ENCODE measurements around the gene MRPL53.

Gene MRPL53

GRCh38 chr2:74499267-74499939, 26.9 kb upstream of the MRPL53 start, which contains the start of gene LBX2:
TSS of gene LBX2 (minus strand) at chr2:74499603. CDS start at chr2:74499537, 66 bp downstream.
- H3K27me3 ChIP-seq (ENCODE audit: control insufficient read depth, insufficient read depth, low read length), result peaks cover 32% of the 10 kb centered on the region
- H3K4me1 ChIP-seq (ENCODE audit: control insufficient read depth, insufficient read depth, low read length), result peaks cover 11% of the 10 kb centered on the region
- H3K27ac ChIP-seq (ENCODE audit: low read depth, low read length), result no peak within 1 kb of the TSS

GRCh38 chr2:74498500-74499266, 26.2 kb upstream of the MRPL53 start:
- Histone ChIP-seq H3K27me3 (ENCODE audit: control insufficient read depth, insufficient read depth, low read length) (peaks cover 27% of the 10 kb centered on the region), H3K27ac (ENCODE audit: low read depth, low read length) (no peak overlapping the region), H3K4me1 (ENCODE audit: control insufficient read depth, insufficient read depth, low read length) (peaks cover 11% of the 10 kb centered on the region), H3K4me3 (ENCODE audit: low read length) (peak overlapping the region; percentile 68), H3K9ac (ENCODE audit: low read length) (no peak overlapping the region), H3K36me3 (ENCODE audit: control insufficient read depth, insufficient read depth, low read length) (peaks cover 5% of the 10 kb centered on the region)

More at GRCh38 chr2:74499267-74499939, 26.9 kb upstream of the MRPL53 start, which contains the start of gene LBX2:
- H3K36me3 ChIP-seq (ENCODE audit: control insufficient read depth, insufficient read depth, low read length), result no peaks in the 10 kb centered on the region
- H3K9ac ChIP-seq (ENCODE audit: low read length), result no peak within 1 kb of the TSS
- peak within 1 kb of the TSS; percentile 68 for H3K4me3 ChIP-seq (ENCODE audit: low read length)

- Histone ChIP-seq H3K36me3 (ENCODE audit: control insufficient read depth, insufficient read depth, low read length) (peaks cover 8% of the 10 kb centered on the region), H3K27ac (ENCODE audit: low read depth, low read length) (no peak overlapping the region), H3K4me3 (ENCODE audit: low read length) (peak overlapping the region; percentile 68), H3K27me3 (ENCODE audit: control insufficient read depth, insufficient read depth, low read length) (peaks cover 27% of the 10 kb centered on the region), H3K9ac (ENCODE audit: low read length) (peak overlapping the region; percentile 36), H3K4me1 (ENCODE audit: control insufficient read depth, insufficient read depth, low read length) (peaks cover 11% of the 10 kb centered on the region)
Observed at GRCh38 chr2:74497777-74498499, 25.5 kb upstream of the MRPL53 start.

- Histone ChIP-seq H3K27ac (ENCODE audit: low read depth, low read length) (no peak overlapping the region), H3K4me3 (ENCODE audit: low read length) (peak overlapping the region; percentile 68), H3K36me3 (ENCODE audit: control insufficient read depth, insufficient read depth, low read length) (peaks cover 14% of the 10 kb centered on the region), H3K27me3 (ENCODE audit: control insufficient read depth, insufficient read depth, low read length) (peaks cover 26% of the 10 kb centered on the region), H3K9ac (ENCODE audit: low read length) (no peak overlapping the region), H3K4me1 (ENCODE audit: control insufficient read depth, insufficient read depth, low read length) (peaks cover 8% of the 10 kb centered on the region)
Observed at GRCh38 chr2:74496997-74497776, 24.7 kb upstream of the MRPL53 start.

GRCh38 chr2:74495440-74495839, 23.0 kb upstream of the MRPL53 start:
- Histone ChIP-seq H3K27me3 (ENCODE audit: control insufficient read depth, insufficient read depth, low read length) (peaks cover 23% of the 10 kb centered on the region), H3K9ac (ENCODE audit: low read length) (no peak overlapping the region), H3K4me3 (ENCODE audit: low read length) (no peak overlapping the region), H3K36me3 (ENCODE audit: control insufficient read depth, insufficient read depth, low read length) (peaks cover 27% of the 10 kb centered on the region), H3K4me1 (ENCODE audit: control insufficient read depth, insufficient read depth, low read length) (peaks cover 8% of the 10 kb centered on the region), H3K27ac (ENCODE audit: low read depth, low read length) (no peak overlapping the region)

- Histone ChIP-seq H3K27me3 (ENCODE audit: control insufficient read depth, insufficient read depth, low read length) (peaks cover 10% of the 10 kb centered on the region), H3K27ac (ENCODE audit: low read depth, low read length) (no peak overlapping the region), H3K4me3 (ENCODE audit: low read length) (no peak overlapping the region), H3K9ac (ENCODE audit: low read length) (no peak overlapping the region), H3K4me1 (ENCODE audit: control insufficient read depth, insufficient read depth, low read length) (peaks cover 5% of the 10 kb centered on the region), H3K36me3 (ENCODE audit: control insufficient read depth, insufficient read depth, low read length) (peaks cover 32% of the 10 kb centered on the region)
Observed at GRCh38 chr2:74493546-74493945, 21.1 kb upstream of the MRPL53 start.

GRCh38 chr2:74491648-74492544, 19.4 kb upstream of the MRPL53 start:
- Histone ChIP-seq H3K27me3 (ENCODE audit: control insufficient read depth, insufficient read depth, low read length) (no peaks in the 10 kb centered on the region), H3K9ac (ENCODE audit: low read length) (no peak overlapping the region), H3K4me1 (ENCODE audit: control insufficient read depth, insufficient read depth, low read length) (no peaks in the 10 kb centered on the region), H3K36me3 (ENCODE audit: control insufficient read depth, insufficient read depth, low read length) (peaks cover 32% of the 10 kb centered on the region), H3K4me3 (ENCODE audit: low read length) (no peak overlapping the region), H3K27ac (ENCODE audit: low read depth, low read length) (no peak overlapping the region)

- H3K36me3 ChIP-seq (ENCODE audit: control insufficient read depth, insufficient read depth, low read length), result peaks cover 32% of the 10 kb centered on the region
- H3K4me1 ChIP-seq (ENCODE audit: control insufficient read depth, insufficient read depth, low read length), result no peaks in the 10 kb centered on the region
- H3K4me3 ChIP-seq (ENCODE audit: low read length), result no peak overlapping the region
- no peak overlapping the region for H3K27ac ChIP-seq (ENCODE audit: low read depth, low read length)
- H3K27me3 ChIP-seq (ENCODE audit: control insufficient read depth, insufficient read depth, low read length), result no peaks in the 10 kb centered on the region
- no peak overlapping the region for H3K9ac ChIP-seq (ENCODE audit: low read length)
Observed at GRCh38 chr2:74489906-74490305, 17.4 kb upstream of the MRPL53 start.

GRCh38 chr2:74488643-74489481, 16.4 kb upstream of the MRPL53 start:
- Histone ChIP-seq H3K4me3 (ENCODE audit: low read length) (no peak overlapping the region), H3K9ac (ENCODE audit: low read length) (no peak overlapping the region), H3K4me1 (ENCODE audit: control insufficient read depth, insufficient read depth, low read length) (no peaks in the 10 kb centered on the region), H3K36me3 (ENCODE audit: control insufficient read depth, insufficient read depth, low read length) (peaks cover 27% of the 10 kb centered on the region), H3K27ac (ENCODE audit: low read depth, low read length) (no peak overlapping the region), H3K27me3 (ENCODE audit: control insufficient read depth, insufficient read depth, low read length) (no peaks in the 10 kb centered on the region)

GRCh38 chr2:74486141-74486540, 13.7 kb upstream of the MRPL53 start:
- H3K36me3 ChIP-seq (ENCODE audit: control insufficient read depth, insufficient read depth, low read length), result peaks cover 11% of the 10 kb centered on the region
- H3K4me1 ChIP-seq (ENCODE audit: control insufficient read depth, insufficient read depth, low read length), result peaks cover 13% of the 10 kb centered on the region
- no peak overlapping the region for H3K9ac ChIP-seq (ENCODE audit: low read length)
- no peak overlapping the region for H3K4me3 ChIP-seq (ENCODE audit: low read length)
- H3K27ac ChIP-seq (ENCODE audit: low read depth, low read length), result no peak overlapping the region
- H3K27me3 ChIP-seq (ENCODE audit: control insufficient read depth, insufficient read depth, low read length), result no peaks in the 10 kb centered on the region
